GM21367 (cell line): Measurements from ENCODE around the gene COMP.
"Not testable (repeated sequence)": the region's sequence is repeated elsewhere in the genome, so short reads cannot be mapped to it uniquely, and the experiment has no call there.

Source experiments
- ATAC-seq: cut with Tn5 transposase; IDR thresholded peaks from one replicate; pipeline ENCODE4 v1.9.1; 2021; ENCODE audit not compliant: unreplicated experiment

COMP gene

GRCh38 chr19:18790566-18791314 is at the start of gene COMP:
COMP (minus strand) TSS chr19:18791305; CDS start chr19:18791269, 36 bp downstream.
- no peak for ATAC-seq

- no peak for ATAC-seq
Measured at GRCh38 chr19:18840288-18841267, 49.5 kb upstream of the COMP start.

DNA sequence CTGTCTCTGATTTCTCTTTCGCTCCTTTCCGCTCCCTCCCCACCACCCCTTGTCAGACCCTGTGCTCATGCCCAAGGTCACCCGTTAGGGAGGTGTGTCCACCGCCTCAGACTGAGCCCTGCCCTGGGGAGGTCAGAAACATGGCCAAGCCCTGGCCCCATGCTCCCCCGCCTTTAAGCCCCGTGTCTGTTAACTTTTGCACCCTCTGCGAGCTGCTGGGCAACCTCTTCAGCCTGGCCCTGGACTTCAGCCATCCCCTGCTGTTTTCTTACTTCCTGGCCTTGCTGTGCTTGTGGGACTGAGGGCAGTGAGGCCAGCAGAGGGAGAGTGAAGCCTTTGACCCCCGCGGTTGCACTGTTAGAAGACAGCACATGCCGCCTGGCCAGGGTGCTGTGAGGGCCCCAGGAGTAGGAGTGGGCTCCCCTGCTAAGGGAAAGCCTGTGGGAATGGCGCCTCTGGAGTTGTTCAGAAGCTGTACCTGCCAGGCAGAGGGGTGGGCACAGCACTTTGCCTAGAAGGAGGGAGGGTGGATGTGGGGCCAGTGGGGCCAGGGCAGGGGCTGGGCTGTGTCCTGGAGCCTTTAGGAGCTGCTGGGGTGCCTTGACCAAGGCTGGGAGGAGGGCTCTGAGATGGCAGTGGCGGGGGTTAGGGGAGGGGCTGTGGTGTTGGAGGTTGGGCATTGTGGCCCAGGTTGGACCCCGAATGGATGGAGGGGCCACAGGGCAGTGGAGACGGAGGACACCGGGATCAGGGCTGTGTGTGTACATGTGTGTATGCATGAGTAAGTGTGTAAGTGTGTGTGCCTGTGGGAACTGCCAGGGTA is 48.6 kb upstream of the COMP start:
- no peak for ATAC-seq

DNA sequence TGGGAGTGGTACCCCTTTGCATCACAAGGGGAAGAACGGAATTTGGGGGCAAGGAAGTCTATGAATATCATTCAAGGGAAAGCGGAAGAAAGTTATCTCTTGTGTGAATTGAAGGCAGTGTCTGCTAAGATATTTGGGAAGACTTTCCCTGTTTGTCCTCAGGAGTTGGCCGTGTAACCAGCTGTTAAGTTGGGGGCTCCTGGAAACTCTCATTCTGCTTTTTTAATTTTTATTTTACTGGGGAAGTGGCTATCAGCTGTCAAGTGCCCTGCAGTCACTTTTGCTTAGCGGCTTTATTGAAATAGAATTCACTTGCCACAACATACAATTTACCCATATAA is 43.5 kb upstream of the COMP start:
- no peak for ATAC-seq

- ATAC-seq = no peak
Measured at GRCh38 chr19:18833849-18834643, 42.9 kb upstream of the COMP start.

- ATAC-seq = no peak
Measured at GRCh38 chr19:18833141-18833476, 42.0 kb upstream of the COMP start.

- peak; percentile 27 for ATAC-seq
Measured at GRCh38 chr19:18832306-18833140, 41.4 kb upstream of the COMP start.

- peak; percentile 56 for ATAC-seq
Measured at GRCh38 chr19:18831524-18832305, 40.6 kb upstream of the COMP start, which contains the start of gene UPF1. UPF1 (plus strand) TSS chr19:18831959; CDS start chr19:18832210, 251 bp downstream.

DNA sequence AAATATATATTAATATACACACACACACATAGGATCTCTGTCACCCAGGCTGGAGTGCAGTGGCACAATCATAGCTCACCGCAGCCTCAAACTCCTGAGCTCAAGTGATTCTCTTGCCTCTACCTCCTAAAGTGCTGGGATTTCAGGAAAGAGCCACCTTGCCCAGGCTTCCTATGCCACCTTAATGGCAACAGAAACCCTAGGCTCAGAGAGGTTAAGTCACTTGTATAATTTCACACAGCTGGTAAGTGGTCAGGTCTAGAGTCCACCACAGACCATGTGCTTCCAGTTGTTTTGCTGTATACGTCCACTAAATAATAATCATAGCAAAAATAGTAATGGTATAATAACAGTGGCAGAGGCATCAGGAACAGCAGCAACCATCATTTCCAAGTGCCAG is 39.4 kb upstream of the COMP start:
- ATAC-seq = no peak

GRCh38 chr19:18828786-18829185 is 37.7 kb upstream of the COMP start:
- no peak for ATAC-seq

GRCh38 chr19:18817574-18817973 is 26.5 kb upstream of the COMP start:
- no peak for ATAC-seq

DNA sequence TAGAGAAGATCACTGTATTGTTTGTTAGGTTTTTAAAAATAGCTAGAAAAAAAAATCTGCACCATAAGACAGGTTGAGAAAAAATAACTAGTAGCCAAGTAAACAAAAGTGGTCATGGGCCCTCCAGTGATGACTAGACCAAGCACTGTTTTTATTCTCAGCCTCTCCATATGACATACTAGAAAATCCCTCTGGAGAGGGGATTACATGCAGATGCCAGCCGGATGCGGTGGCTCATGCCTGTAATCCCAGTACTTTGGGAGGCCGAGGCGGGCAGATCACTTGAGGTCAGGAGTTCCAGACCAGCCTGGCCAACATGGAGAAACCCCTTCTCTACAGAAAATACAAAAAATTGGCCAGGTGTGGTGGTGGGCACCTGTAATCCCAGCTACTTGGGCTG is 25.5 kb upstream of the COMP start:
- ATAC-seq = not testable (repeated sequence)

GRCh38 chr19:18815673-18816072 is 24.6 kb upstream of the COMP start:
- ATAC-seq = no peak

DNA sequence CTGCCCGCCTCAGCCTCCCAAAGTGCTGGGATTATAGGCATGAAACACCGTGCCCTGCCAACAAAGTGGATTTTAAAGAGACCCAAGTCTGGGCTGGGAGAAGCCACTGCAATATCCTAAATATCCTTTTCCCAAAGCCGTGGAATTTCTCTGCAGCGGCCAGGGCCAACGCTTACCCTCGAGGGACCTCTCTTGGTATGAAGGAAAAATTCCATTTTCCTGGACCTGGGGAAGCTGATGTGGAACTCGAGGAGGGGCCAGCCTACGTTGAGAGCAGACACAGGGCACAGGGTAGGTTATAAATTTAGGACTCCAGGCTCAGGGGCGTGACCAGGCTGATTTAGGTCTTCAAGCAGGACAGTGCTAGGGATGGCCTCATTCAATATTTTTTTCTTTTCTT is 23.0 kb upstream of the COMP start:
- no peak for ATAC-seq

DNA sequence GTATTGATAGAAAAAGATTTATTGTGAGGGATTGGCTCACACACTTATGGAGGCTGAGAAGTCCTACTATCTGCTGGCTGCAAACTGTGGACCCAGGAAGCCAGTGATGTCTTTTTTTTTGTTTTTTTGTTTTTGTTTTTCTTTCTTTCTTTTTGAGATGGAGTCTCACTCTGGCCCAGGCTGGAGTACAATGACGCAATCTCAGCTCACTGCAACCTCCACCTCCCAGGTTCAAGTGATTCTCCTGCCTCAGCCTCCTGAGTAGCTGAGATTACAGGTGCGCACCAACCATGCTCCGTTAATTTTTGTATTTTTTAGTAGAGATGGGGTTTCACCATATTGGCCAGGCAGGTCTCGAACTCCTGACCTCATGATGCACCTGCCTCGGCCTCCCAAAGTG is 20.5 kb upstream of the COMP start:
- ATAC-seq = not testable (repeated sequence)

- ATAC-seq = no peak
Measured at GRCh38 chr19:18809149-18809868, 18.2 kb upstream of the COMP start.

DNA sequence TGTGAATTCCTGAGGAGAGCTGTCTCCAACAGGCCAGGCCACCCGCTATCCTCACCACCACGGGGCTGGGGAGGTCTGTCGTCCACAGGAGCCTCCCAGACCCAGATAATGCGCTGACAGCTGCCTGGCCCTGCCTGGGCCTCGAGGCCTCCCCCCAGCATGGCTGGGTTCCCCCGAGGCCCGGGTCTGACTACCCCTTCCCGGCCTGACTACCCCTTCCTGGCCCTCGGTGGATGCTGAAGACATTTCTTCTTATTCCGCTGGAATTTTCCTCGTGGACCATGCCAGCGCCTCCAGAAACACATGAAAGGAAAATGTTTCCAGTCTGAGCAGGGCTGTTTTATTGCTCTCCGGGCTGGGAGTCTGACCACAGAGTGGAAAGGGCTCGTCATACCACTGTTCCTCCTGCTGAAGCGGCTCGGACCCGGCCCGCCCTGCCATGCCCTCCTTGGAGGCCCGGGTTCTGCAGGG is 16.8 kb upstream of the COMP start:
- ATAC-seq = no peak

DNA sequence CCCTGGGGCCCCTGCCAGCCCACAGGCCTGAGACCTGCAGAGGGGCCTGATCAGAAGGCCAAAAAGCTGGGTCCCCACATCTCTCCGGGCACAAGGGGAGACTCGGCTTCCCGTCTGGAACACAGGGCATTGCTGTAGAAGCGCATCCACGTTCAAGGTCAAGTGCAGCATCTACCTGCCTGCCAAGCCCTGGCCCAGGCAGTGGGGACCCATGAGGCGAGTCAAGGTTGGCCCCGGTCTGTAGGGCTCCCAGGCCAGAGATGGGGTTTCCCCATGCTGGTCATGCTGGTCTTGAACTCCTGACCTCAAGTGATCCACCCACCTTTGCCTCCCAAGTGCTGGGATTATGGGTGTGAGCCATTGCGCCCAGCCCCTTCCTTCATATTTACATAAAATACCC is 13.5 kb upstream of the COMP start:
- ATAC-seq = no peak
